D721Med (cell line): ENCODE results near the gene RAPGEF1.

Experiments used
- DNase-seq: peaks from one replicate; pipeline ENCODE4 v3.0.0; 2011; ENCODE audit warnings: low spot score; ENCODE audit not compliant: insufficient read length
- FAIRE-seq: peaks from 2 replicates; lab custom pipeline; 2011; peaks lifted over from hg19 to GRCh38; lab: Jason Lieb, UNC
- TF ChIP-seq, protein P1 (sequence below): IDR thresholded peaks from 2 replicates; pipeline ENCODE4 v1.5.1; 2012; ENCODE audit warnings: mild to moderate bottlenecking, control low read depth; ENCODE audit not compliant: insufficient read depth; ENCODE audit errors: missing control alignments

RAPGEF1 gene

GRCh38 chr9:131695366-131695765, 44.5 kb downstream of the RAPGEF1 start:
- TF ChIP-seq, protein P1, sequence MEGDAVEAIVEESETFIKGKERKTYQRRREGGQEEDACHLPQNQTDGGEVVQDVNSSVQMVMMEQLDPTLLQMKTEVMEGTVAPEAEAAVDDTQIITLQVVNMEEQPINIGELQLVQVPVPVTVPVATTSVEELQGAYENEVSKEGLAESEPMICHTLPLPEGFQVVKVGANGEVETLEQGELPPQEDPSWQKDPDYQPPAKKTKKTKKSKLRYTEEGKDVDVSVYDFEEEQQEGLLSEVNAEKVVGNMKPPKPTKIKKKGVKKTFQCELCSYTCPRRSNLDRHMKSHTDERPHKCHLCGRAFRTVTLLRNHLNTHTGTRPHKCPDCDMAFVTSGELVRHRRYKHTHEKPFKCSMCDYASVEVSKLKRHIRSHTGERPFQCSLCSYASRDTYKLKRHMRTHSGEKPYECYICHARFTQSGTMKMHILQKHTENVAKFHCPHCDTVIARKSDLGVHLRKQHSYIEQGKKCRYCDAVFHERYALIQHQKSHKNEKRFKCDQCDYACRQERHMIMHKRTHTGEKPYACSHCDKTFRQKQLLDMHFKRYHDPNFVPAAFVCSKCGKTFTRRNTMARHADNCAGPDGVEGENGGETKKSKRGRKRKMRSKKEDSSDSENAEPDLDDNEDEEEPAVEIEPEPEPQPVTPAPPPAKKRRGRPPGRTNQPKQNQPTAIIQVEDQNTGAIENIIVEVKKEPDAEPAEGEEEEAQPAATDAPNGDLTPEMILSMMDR = no peak
- no peak for DNase-seq
- no peak for FAIRE-seq

- TF ChIP-seq, protein P1 = no peak
- no peak for FAIRE-seq
These were observed 46.0 kb downstream of the RAPGEF1 start for GRCh38 chr9:131693651-131694597.

DNA sequence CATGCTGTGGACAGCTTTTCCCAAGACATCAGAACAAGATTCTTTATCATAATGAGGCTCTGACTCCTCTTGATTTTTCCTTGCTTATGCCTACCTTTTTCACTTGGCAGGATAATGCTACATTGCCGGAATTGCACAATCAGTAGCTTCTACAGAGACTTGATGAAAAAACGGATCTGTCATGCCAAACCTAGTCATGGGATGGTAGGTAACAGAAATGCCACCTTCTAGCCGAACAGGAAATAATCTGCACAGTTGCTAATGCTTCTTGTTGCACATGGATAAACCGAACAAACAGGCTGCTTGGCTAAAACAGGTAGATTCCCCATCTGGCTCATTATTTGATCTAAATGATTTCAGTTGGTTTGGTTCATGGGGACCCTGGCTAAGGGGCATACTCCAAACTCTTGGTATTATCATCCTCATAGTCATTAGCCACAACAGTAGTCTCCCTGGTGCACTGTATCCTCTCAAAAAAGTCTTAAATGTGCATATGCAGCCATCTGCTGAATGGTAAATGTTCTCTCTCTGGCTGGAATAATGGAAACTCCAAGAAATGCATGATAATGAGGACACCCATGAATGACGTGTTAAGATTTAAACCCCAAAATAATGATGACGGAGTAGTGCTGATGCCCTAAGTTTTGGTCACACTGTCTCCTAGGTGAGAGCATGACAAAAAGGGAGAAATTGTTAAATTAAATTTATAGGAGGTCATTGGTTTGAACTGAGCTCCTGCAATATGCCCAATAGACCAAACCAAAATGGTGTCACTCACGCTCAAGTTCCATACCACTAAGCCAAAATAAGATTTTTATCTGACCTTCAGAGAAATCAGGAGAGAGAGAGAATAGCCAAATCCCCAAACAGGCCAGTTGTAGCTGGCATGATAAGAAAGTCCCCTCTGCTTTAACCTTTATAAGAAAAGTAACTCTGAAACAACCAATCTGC, 47.0 kb downstream of the RAPGEF1 start:
- TF ChIP-seq, protein P1 = no peak
- DNase-seq = no peak
- FAIRE-seq = no peak

More at GRCh38 chr9:131693651-131694597, 46.0 kb downstream of the RAPGEF1 start:
- no peak for DNase-seq

GRCh38 chr9:131691969-131692611, 47.8 kb downstream of the RAPGEF1 start:
- DNase-seq (no peak), FAIRE-seq (no peak)
- TF ChIP-seq, protein P1 = no peak

DNA sequence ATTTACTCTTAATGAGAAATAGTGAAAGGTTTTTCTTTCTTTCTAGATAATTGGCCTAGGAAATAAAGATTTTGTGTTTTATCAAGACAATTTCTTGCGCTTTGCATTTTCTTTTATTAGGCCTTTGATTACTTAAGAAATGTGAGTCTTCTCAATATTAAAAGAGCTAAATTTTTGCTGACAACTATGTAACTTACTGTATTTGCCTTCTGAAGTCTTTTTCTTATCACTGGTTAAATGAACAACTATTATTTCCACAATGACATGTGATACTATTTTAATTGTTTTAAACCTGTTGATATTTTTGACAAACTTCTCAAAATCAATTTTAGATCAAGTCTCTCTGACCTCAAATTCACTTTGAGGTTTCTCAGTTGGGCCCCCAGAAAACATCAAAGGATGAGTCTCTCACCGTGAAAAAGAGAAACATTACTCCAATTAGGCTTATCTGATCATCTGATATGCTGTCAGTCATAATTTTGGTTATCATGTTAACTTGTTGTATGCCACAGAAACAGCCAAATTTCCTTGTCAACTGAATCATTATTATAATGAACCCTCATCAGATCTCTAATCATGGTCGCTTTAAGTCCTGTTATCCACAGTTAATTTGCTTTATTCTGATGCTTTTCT, 48.8 kb downstream of the RAPGEF1 start:
- DNase-seq = no peak
- TF ChIP-seq, protein P1 = no peak
- FAIRE-seq = no peak

- TF ChIP-seq, protein P1 = no peak
- FAIRE-seq (no peak), DNase-seq (no peak)
These were observed 49.4 kb downstream of the RAPGEF1 start for GRCh38 chr9:131690462-131690861.
